ENCODE measurements around the gene CD3G.
"Not testable (repeated sequence)": the region's sequence is repeated elsewhere in the genome, so short reads cannot be mapped to it uniquely, and the experiment has no call there.

Gene CD3G

DNA sequence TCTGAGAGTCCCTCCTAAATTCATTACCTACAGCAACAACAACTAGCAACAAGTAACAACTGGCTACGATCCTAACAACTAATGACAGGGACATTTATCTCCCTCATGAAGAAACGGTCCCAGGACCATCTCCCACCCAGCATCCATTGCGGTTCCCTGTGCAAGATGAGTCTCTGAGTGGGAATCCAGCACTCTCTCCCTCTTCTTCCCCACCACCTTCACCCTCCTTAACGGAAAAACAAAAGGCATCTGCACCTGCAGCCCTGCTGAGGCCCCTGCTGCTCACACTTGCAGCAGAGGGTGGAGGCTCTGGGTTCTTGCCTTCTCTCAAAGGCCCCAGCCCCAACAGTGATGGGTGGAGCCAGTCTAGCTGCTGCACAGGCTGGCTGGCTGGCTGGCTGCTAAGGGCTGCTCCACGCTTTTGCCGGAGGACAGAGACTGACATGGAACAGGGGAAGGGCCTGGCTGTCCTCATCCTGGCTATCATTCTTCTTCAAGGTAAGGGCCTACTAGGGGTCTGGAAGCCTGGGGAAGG lies at the start of gene CD3G:
TSS of gene CD3G (plus strand) at position 364 of the 535 bp plus-strand sequence. CDS start at position 444, 80 bp downstream.
- peak in 2 of 3 experiments; percentile 31 to 44 for DNase-seq (ENCODE audit: low read depth in 2 of 3, low spot score in 2 of 3)

- DNase-seq (ENCODE audit: low read depth in 2 of 3, low spot score in 2 of 3) = no peak
Observed at GRCh38 chr11:118295199-118295598, 48.9 kb upstream of the CD3G start.

- no peak for DNase-seq (ENCODE audit: low read depth in 2 of 3, low spot score in 2 of 3)
Observed at GRCh38 chr11:118295815-118296454, 48.2 kb upstream of the CD3G start.

DNA sequence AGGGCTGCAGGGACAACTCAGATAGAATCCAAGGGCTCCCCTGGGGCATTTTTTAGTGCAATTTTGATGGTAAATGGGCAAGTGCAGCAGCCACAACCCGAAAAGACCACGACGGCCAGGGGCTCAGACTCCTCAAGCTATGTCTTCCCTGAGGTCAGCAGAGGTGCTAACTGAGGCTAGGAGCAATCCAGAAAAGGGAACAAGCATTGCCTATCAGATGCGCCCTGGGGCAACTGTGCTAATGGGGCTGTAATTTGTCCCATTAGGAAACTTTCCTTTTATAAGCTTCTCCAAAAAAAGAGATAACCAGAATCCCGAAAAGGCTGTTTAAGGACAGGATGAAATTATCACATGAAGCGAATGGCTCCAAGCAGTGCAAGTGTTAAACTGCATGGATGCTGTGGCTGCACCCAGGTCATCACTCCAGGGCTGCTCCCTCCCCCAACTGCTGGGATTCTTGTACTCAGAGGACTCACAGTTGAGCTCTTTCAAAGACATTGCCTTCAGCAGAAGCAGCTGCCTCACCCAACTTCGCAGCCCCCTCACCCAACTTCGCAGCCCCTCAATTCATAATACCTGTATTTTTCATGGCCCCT lies 42.4 kb upstream of the CD3G start:
- no peak for DNase-seq (ENCODE audit: low read depth in 2 of 3, low spot score in 2 of 3)

GRCh38 chr11:118304227-118304567 lies 39.9 kb upstream of the CD3G start:
- no peak for DNase-seq (ENCODE audit: low read depth in 2 of 3, low spot score in 2 of 3)

DNA sequence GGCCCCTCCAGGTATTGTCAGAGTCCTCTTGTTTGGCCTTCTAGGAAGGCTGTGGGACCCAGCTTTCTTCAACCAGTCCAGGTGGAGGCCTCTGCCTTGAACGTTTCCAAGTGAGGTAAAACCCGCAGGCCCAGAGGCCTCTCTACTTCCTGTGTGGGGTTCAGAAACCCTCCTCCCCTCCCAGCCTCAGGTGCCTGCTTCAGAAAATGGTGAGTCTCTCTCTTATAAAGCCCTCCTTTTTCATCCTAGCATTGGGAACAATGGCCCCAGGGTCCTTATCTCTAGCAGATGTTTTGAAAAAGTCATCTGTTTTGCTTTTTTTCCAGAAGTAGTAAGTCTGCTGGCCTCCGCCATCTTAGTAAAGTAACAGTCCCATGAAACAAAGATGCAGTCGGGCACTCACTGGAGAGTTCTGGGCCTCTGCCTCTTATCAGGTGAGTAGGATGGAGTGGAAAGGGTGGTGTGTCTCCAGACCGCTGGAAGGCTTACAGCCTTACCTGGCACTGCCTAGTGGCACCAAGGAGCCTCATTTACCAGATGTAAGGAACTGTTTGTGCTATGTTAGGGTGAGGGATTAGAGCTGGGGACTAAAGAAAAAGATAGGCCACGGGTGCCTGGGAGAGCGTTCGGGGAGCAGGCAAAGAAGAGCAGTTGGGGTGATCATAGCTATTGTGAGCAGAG lies 39.4 kb upstream of the CD3G start, which contains the start of gene CD3E:
TSS of gene CD3E (plus strand) at position 163 of the 681 bp plus-strand sequence. CDS start at position 386, 223 bp downstream.
- no peak for DNase-seq (ENCODE audit: low read depth in 2 of 3, low spot score in 2 of 3)

DNA sequence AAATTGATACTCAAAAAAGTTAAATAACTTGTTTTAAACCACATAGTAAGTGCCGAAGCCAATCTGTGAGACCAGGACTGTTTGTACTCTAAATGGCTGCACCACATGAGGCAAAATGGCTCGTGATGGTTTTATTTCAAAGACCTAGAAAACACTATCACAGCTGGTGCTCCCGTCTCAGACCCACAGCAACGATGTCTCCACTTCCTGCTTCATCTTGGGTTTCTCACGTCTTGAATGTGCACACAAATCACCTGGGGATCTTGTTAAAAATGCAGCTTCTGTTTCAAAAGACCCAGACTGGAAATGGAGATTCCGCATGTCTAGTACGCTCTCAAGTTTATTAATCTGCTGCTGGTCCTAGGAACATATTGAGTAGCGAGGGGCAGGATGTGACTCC lies 38.4 kb upstream of the CD3G start:
- DNase-seq (ENCODE audit: low read depth in 2 of 3, low spot score in 2 of 3) = no peak

DNA sequence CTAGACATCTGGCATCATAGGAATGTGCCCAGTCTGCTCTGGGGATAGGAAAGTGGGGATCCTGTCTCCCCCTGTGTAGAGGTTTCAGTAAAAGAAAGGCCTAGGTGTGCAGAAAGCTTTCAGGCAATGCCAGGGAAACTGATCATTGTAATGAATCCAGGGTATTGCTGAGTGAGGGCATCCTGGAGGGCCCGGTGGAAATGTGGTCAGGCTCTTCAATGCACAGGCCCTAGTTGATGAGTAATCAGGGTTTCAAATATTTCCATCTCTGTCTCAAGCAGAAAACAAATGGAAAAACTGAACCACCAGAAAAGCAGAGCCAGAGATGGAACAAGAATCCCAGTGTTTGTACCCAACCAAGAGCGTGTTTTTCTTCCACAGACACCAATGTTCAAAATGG lies 37.6 kb upstream of the CD3G start:
- DNase-seq (ENCODE audit: low read depth in 2 of 3, low spot score in 2 of 3) = no peak

GRCh38 chr11:118308995-118309528 lies 35.1 kb upstream of the CD3G start:
- DNase-seq (ENCODE audit: low read depth in 2 of 3, low spot score in 2 of 3) = not testable (repeated sequence)

- DNase-seq (ENCODE audit: low read depth in 2 of 3, low spot score in 2 of 3) = no peak
Observed at GRCh38 chr11:118310271-118310670, 33.9 kb upstream of the CD3G start.

- DNase-seq (ENCODE audit: low read depth in 2 of 3, low spot score in 2 of 3) = no peak
Observed at GRCh38 chr11:118310781-118311485, 33.2 kb upstream of the CD3G start.

DNA sequence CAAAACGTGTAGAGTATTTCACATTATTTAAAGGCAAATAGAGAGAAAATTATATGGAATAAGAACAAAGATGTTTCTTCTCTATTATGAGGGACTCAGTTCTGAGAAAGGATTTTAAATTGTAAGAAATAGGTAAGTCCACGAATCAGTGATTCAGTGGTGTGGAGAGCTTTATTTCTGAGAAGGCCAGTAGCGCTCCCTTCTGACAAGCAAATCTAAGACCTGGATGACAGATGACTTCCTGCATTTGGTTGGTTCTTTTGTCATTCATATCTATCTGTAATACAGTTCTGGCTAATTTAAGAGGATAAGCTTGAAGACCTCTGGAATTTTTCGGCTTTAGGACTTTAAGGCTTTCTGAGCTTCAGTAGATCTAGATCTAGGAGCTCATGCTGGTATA lies 32.6 kb upstream of the CD3G start:
- no peak for DNase-seq (ENCODE audit: low read depth in 2 of 3, low spot score in 2 of 3)

DNA sequence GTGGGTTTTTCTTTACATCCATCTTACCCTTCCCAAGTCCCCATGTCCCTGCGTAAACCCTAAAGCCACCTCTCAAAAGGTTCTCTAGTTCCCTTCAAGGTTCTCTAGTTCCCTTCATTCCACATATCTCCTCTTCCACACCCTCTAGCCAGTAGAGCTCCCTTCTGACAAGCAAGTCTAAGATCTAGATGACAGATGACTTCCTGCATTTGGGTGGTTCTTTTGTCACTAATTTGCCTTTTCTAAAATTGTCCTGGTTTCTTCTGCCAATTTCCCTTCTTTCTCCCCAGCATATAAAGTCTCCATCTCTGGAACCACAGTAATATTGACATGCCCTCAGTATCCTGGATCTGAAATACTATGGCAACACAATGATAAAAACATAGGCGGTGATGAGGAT lies 31.8 kb upstream of the CD3G start:
- DNase-seq (ENCODE audit: low read depth in 2 of 3, low spot score in 2 of 3) = no peak

- no peak for DNase-seq (ENCODE audit: low read depth in 2 of 3, low spot score in 2 of 3)
Observed at GRCh38 chr11:118313242-118313641, 30.9 kb upstream of the CD3G start.

- DNase-seq (ENCODE audit: low read depth in 2 of 3, low spot score in 2 of 3) = no peak
Observed at GRCh38 chr11:118314988-118315411, 29.1 kb upstream of the CD3G start.

DNA sequence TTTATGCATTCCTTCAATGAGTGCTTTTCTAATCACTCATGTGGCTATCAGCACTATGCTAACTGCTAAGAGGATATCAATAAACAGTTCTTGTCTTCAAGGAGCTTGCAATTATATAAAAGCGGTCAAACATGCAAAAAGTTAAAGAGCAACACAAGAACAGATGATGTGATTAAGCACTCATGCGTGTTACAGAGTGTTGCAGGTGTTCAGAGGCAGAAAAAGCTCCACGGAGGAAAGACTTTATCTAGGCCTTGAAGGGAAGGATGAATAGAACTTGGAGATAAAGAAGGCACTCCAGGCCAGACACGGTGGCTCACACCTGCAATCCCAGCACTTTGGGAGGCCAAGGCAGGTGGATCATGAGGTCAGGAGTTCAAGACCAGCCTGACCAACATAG lies 26.0 kb upstream of the CD3G start:
- no peak for DNase-seq (ENCODE audit: low read depth in 2 of 3, low spot score in 2 of 3)

DNA sequence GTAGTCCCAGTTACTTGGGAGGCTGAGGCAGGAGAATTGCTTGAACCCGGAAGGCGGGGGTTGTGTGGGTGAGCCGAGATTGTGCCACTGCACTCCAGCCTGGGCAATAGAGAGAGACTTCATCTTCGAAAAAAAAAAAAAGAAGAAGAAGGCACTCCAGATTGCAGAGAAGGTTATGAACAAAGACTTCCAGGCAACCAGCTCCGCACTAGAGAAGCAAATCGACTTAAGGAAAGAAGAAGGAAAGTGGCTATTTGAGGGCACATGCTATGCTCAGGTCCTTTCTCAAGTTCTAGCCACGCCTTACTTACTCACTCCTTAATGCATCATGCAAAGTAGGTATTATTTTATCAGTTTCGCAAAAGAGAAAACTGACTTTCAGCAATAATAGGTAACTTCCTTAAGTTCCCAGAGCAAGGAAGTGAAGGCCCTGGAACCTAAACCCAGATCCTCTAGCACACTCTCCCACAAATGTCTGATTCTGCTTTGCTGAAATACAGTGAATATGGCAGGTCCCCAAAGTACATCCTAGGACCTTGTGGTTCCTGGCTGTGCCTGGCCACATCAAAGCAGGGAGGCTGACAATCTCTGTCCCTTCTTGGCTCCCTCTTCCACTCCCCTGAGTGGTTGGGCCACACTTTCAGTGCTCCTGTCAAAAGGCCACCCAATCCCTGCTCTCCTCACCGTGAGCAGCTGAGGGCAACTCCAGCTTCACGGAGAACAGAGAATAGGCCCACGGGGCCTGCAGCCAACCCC lies 25.4 kb upstream of the CD3G start:
- DNase-seq (ENCODE audit: low read depth in 2 of 3, low spot score in 2 of 3) = no peak

DNA sequence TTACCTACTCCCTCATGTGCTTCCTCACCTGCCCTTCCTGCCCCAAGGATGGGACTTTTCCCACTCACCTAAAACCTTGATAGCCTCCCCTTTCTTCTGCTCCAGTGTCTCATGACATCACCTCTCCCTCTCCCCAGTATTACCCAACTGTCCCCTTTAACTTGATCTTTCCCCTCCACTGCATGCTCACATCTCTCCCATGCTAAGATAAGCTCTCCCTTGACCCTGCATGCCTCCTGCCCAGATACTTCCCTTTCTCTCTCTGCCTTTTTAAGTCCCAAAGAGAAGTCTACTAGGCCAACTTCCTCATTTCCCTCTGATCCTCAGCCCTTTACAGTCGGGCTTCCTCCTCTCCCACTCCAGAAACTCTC lies 24.8 kb upstream of the CD3G start:
- DNase-seq (ENCODE audit: low read depth in 2 of 3, low spot score in 2 of 3) = no peak

DNA sequence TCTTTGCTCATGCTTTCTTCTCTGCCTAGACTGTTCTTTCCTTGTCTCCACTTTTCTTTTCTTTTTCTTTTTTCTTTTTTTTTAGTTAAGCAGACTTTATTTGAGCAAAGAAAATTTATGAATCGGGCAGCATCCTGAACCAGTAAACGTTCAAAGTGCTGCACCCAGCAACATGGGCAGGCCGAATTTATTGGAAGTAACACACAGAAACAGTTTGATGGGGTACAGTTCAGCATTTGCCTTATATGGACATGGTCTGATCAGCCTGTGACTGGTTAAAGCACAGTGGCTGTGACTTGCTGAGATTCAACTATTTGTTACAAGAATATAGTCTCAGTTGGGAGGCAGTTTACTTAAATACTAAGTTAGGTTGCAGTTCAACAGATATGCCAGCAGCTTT lies 23.6 kb upstream of the CD3G start:
- DNase-seq (ENCODE audit: low read depth in 2 of 3, low spot score in 2 of 3) = no peak

DNA sequence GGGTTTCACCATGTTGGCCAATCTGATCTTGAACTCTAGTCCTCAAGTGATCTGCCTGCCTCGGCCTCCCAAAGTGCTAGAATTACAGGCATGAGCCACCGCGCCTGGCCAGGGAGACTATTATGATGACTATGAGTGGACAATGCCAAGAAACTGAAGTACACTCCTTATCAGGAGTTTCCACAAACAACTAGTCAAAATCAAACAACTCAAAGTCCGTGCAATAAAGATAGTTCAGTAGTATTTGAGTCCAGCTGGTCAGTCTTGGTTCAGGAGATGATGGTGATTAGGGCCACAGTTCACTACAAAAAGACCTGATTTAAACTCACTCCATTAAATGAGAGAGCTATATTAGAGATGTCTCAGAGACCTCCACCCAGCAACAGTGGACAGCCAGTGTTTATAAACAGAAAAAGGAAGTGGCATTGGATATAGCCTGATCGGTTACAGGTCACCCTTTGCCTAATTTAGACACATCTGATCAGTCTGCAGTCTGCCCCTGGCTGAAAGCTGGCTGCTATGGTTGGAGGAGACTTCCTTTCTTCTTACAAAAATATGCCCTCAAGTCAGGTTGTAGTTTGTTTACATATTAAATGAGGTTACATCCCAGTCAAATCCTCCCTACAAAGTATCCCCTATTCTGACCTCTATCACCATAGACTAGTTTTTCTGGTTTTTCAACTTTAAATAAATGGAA lies 22.6 kb upstream of the CD3G start:
- no peak for DNase-seq (ENCODE audit: low read depth in 2 of 3, low spot score in 2 of 3)

Measured in activated CD8-positive, alpha-beta memory T cell treated with anti-CD3 and anti-CD28 coated beads for 48 hours (primary cell).